T-cell (primary cell): Measurements from ENCODE around the gene CBX5. TPM values are rescaled to one million over a fixed set of nuclear protein-coding genes. Genes with fewer than 3 reads are reported as not detected.
"Not testable (repeated sequence)": the region's sequence is repeated elsewhere in the genome, so short reads cannot be mapped to it uniquely, and the experiment has no call there.

Experiments used
- ATAC-seq, 4 experiments: fragments of 200-7000 bp in 3 of 4; fragments of 150-1000 bp in 1 of 4; cut with Tn5 transposase; replicated peaks in 1 of 4; 1 replicate in 3 of 4; 2 replicates in 1 of 4; pipeline ENCODE4 v1.10.0; 2021; ENCODE audit warnings: moderate library complexity in 3 of 4, mild to moderate bottlenecking in 2 of 4, moderate number of reproducible peaks in 1 of 4
- CTCF ChIA-PET, 2 donors: fragments of 300-600 bp; sonication (Branson Sonifier 250); formaldehyde crosslinking; loops; one replicate each; lab custom pipeline; 2022; ENCODE audit warnings: antibody characterized with exemption in 2 of 2; lab: Charles Lee
- POLR2A ChIA-PET, 2 donors: fragments of 300-600 bp; sonication (Branson Sonifier 250); formaldehyde crosslinking; loops; one replicate each; lab custom pipeline; 2022; ENCODE audit warnings: antibody characterized with exemption in 2 of 2; lab: Charles Lee
- DNase-seq, 35 experiments: peaks; one replicate each; pipeline versions ENCODE4 v3.0.0 to v3.0.0-alpha.2; 2013 to 2023
- H3K27ac ChIP-seq: one replicate; pipeline ENCODE4 v1.5.1; 2013; ENCODE audit warnings: low read length
- H3K27me3 ChIP-seq, 2 experiments: replicated peaks in 1 of 2; 1 replicate in 1 of 2; 2 replicates in 1 of 2; pipeline versions ENCODE4 v1.6.1 to v1.7.0; 2013; ENCODE audit warnings: low read length in 1 of 2, mixed read lengths in 1 of 2; ENCODE audit not compliant: control insufficient read depth in 2 of 2, insufficient read depth in 2 of 2; ENCODE audit errors: extremely low read depth in 1 of 2
- H3K36me3 ChIP-seq, 2 donors: 1 replicate in 1 of 2; 2 replicates in 1 of 2; pipeline versions ENCODE4 v1.6.1 to v1.7.0; 2013; ENCODE audit warnings: low read length in 1 of 2; ENCODE audit not compliant: control insufficient read depth in 2 of 2, insufficient read depth in 1 of 2; ENCODE audit errors: extremely low read depth in 1 of 2
- H3K4me1 ChIP-seq, 2 experiments: 1 replicate in 1 of 2; 2 replicates in 1 of 2; pipeline versions ENCODE4 v1.6.1 to v1.7.0; 2013; ENCODE audit warnings: low read length in 2 of 2, mixed read lengths in 1 of 2; ENCODE audit not compliant: insufficient read depth in 2 of 2, control insufficient read depth in 1 of 2; ENCODE audit errors: extremely low read depth in 1 of 2
- H3K4me3 ChIP-seq, 2 donors: 1 replicate in 1 of 2; 2 replicates in 1 of 2; pipeline versions ENCODE4 v1.5.1 to v1.7.0; 2013; ENCODE audit warnings: mild to moderate bottlenecking in 2 of 2, low read length in 1 of 2, moderate library complexity in 1 of 2; ENCODE audit not compliant: control insufficient read depth in 1 of 2; ENCODE audit errors: extremely low read depth in 1 of 2
- H3K9me3 ChIP-seq: 2 replicates; pipeline ENCODE4 v1.7.0; 2013
- H3K27ac Mint-ChIP-seq, 2 donors: one replicate each; pipeline ENCODE4 v1.8.0; 2020 to 2021; ENCODE audit warnings: mild to moderate bottlenecking in 2 of 2, mixed read lengths in 2 of 2
- H3K27me3 Mint-ChIP-seq, 2 donors: one replicate each; pipeline ENCODE4 v1.8.0; 2021 to 2022; ENCODE audit warnings: mixed read lengths in 2 of 2
- H3K36me3 Mint-ChIP-seq: one replicate; pipeline ENCODE4 v1.8.0; 2021; ENCODE audit warnings: mixed read lengths
- H3K4me1 Mint-ChIP-seq, 3 donors: one replicate each; pipeline ENCODE4 v1.8.0; 2020 to 2022; ENCODE audit warnings: mixed read lengths in 3 of 3, mild to moderate bottlenecking in 1 of 3
- H3K4me3 Mint-ChIP-seq, 3 donors: one replicate each; pipeline ENCODE4 v1.8.0; 2020 to 2022; ENCODE audit warnings: mild to moderate bottlenecking in 3 of 3, mixed read lengths in 3 of 3, moderate library complexity in 3 of 3
- H3K9me3 Mint-ChIP-seq, 3 donors: one replicate each; pipeline ENCODE4 v1.8.0; 2020 to 2022; ENCODE audit warnings: mixed read lengths in 3 of 3
- WGBS: methylation state at CpG from one replicate; pipeline ENCODE4 v1.1.5; 2013; ENCODE audit warnings: missing lambda C conversion rate; ENCODE audit not compliant: insufficient coverage; 5-methylcytosine and 5-hydroxymethylcytosine counted together
- total RNA-seq, 35 experiments: library from RNA in 6 of 35; stranded (reverse) in 6 of 35; fragments of 120-200 nt in 1 of 35; gene quantifications; one replicate each; pipeline versions ENCODE4 v1.2.1 to v1.2.4 and lab custom pipeline; 2013 to 2026

The CBX5 gene
- total RNA-seq, 5 donors from 2014 or later (not counting 1 experiment from before 2014, with no cell fraction given), result 43.8 to 54.5 (median 47.1) TPM

DNA sequence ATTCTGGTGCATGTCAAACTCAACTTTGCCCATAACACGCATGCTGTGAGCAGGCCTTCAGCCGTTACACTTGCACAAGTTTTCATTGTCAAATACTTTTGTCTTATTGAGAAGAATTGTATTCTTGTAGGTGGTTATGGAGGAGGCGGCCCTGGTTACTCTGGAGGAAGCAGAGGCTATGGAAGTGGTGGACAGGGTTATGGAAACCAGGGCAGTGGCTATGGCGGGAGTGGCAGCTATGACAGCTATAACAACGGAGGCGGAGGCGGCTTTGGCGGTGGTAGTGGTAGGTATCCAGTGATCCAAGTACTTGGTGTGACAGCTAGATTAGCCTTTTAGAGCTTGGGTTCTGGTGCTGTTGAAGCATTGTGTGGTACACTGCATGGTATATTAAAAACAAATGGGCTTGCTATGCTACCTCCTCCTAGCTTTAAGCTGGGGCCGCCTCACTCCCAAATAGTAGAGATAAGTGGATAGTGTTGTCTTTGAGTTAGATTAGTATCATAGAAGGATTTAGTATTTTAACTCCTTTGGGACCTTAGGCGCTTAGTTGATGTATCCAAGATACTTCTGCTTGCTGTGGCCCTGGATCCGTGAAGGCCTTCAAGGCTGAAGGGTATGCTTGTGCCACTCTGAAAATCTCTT lies 3.1 kb upstream of the CBX5 start:
- ChIA-PET POLR2A (interaction anchor here (0.6 to 1.1 kb wide), 4 partner anchors 19 to 267 kb away, joined by 3 to 9 read pairs (median 4); partner anchors contain the start of gene COPZ1 (in 1 of the 2)), CTCF (interaction anchor here (0.5 to 2.3 kb wide), 4 partner anchors 10 to 580 kb away, joined by 3 to 12 read pairs (median 5); partner anchors contain the start of gene COPZ1 (in 1 of the 2))
- peak overlapping the region; percentile 35 for H3K27ac ChIP-seq
- WGBS, result 11% methylated on average over 7 of the region's 11 CpGs
- H3K27me3 ChIP-seq, result no peaks in the 10 kb centered on the region
- H3K4me3 Mint-ChIP-seq, result no peak overlapping the region
- no peaks in the 10 kb centered on the region for H3K27me3 Mint-ChIP-seq
- H3K9me3 Mint-ChIP-seq, result no peaks in the 10 kb centered on the region
- peak overlapping the region; percentile 4 to 35 for H3K4me3 ChIP-seq
- H3K36me3 ChIP-seq, result peaks cover 0 to 64% of the 10 kb centered on the region in 2 donors
- H3K36me3 Mint-ChIP-seq, result peaks cover 27% of the 10 kb centered on the region
- no peak overlapping the region for H3K27ac Mint-ChIP-seq
- no peak for ATAC-seq
- H3K9me3 ChIP-seq, result no peaks in the 10 kb centered on the region
- peaks cover 31 to 42% of the 10 kb centered on the region in 2 experiments for H3K4me1 ChIP-seq
- no peak for DNase-seq
- peaks cover 7 to 60% (median 10%) of the 10 kb centered on the region in 3 donors for H3K4me1 Mint-ChIP-seq

DNA sequence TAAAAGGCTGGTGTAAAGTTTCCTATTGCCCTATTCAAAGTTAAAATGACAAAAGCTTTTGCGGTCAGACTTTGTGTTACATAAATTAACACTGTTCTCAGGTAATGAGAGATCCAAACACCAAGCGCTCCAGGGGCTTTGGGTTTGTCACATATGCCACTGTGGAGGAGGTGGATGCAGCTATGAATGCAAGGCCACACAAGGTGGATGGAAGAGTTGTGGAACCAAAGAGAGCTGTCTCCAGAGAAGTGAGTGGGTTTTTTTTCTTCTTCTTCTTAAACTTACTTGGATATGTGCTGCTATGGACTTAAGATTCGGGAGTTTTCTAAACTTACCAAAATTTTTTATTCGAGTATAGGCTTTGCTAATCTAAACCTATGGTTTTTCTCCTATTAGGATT lies 1.8 kb upstream of the CBX5 start:
- not testable (repeated sequence) for H3K9me3 Mint-ChIP-seq, H3K27me3 ChIP-seq, DNase-seq, H3K27me3 Mint-ChIP-seq, H3K4me3 Mint-ChIP-seq, H3K27ac Mint-ChIP-seq, H3K9me3 ChIP-seq, ATAC-seq
- no CpG with 5 or more reads among the region's 4 CpGs for WGBS
- peaks cover 33 to 54% of the 10 kb centered on the region in 2 experiments for H3K4me1 ChIP-seq
- ChIA-PET POLR2A (interaction anchor here (0.5 to 2.9 kb wide), 6 partner anchors 9 to 662 kb away, joined by 3 to 39 read pairs (median 14); partner anchors contain the start of gene COPZ1 (in 2 of the 2)), CTCF (interaction anchor here (0.5 to 3.2 kb wide), 7 partner anchors 10 to 87 kb away, joined by 3 to 68 read pairs (median 4); partner anchors contain the start of gene COPZ1 (in 1 of the 2))
- peak overlapping the region; percentile 78 for H3K4me3 ChIP-seq
- Mint-ChIP-seq H3K36me3 (peaks cover 15% of the 10 kb centered on the region), H3K4me1 (peaks cover 3 to 55% (median 11%) of the 10 kb centered on the region in 3 donors)
- peak overlapping the region; percentile 89 for H3K27ac ChIP-seq
- peaks cover 0 to 50% of the 10 kb centered on the region in 2 donors for H3K36me3 ChIP-seq

DNA sequence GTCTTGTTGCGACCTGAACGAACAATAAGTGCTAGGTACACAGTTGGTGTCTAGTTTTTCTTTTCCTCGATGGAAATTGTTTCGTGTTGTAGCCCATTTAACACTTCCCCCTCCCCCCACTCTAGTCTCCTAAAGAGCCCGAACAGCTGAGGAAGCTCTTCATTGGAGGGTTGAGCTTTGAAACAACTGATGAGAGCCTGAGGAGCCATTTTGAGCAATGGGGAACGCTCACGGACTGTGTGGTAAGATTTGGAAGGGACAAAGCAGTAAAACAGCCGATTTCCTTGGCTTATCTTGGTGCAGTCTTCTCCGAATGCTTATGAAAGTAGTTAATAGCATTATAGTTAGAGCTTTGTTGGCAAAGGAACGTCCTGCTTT lies 1.3 kb upstream of the CBX5 start:
- Mint-ChIP-seq H3K36me3 (peaks cover 11% of the 10 kb centered on the region), H3K4me1 (peaks cover 6 to 56% (median 12%) of the 10 kb centered on the region in 3 donors)
- H3K27ac Mint-ChIP-seq, H3K9me3 Mint-ChIP-seq, H3K4me3 Mint-ChIP-seq, H3K27me3 Mint-ChIP-seq, ATAC-seq, H3K9me3 ChIP-seq, H3K27me3 ChIP-seq: not testable (repeated sequence)
- H3K4me3 ChIP-seq, result peak overlapping the region; percentile 78
- 0% methylated on average over 3 of the region's 10 CpGs for WGBS
- peak in 1 of 35 experiments; percentile 13 for DNase-seq
- ChIA-PET POLR2A (interaction anchor here (0.5 to 2.9 kb wide), 5 partner anchors 9 to 662 kb away, joined by 3 to 39 read pairs (median 16); partner anchors contain the start of gene COPZ1 (in 2 of the 2)), CTCF (interaction anchor here (0.5 to 3.2 kb wide), 7 partner anchors 10 to 87 kb away, joined by 3 to 68 read pairs (median 4); partner anchors contain the start of gene COPZ1 (in 1 of the 2))
- peaks cover 0 to 46% of the 10 kb centered on the region in 2 donors for H3K36me3 ChIP-seq
- peak overlapping the region; percentile 89 for H3K27ac ChIP-seq
- H3K4me1 ChIP-seq, result peaks cover 35 to 54% of the 10 kb centered on the region in 2 experiments

DNA sequence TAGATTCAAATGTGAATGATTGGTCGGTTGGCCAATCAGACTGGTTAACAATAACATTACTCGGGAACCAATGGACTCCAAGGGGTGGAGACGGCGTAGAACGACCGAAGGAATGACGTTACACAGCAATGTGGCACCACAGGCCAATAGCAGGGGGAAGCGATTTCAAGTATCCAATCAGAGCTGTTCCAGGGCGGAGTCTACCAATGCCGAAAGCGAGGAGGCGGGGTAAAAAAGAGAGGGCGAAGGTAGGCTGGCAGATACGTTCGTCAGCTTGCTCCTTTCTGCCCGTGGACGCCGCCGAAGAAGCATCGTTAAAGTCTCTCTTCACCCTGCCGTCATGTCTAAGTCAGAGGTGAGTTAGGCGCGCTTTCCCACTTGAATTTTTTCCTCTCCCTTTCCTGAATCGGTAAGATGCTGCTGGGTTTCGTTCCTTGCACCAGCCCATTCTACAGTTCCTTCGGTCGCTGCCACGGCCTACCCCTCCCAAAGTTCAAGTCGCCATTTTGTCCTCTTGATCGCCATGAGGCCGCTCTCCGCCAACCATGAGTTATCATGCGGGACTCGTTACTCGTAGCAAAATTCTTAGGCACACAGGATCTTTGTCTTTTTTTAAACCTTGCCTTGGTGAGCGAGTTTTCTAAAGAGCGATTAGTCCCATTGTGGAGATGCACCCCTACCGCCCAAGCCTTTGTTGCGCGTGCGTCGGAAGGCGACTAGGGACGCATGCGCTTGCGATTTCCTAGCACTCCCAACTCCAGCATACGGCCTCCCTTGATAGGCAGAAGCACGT lies 742 bp upstream of the CBX5 start, which contains the start of gene HNRNPA1:
HNRNPA1 (plus strand) TSS at position 259 of the 793 bp plus-strand sequence; CDS start at position 341, 82 bp downstream.
- H3K27ac Mint-ChIP-seq, result no peak within 1 kb of the TSS
- H3K36me3 ChIP-seq, result peaks cover 0 to 40% of the 10 kb centered on the region in 2 donors
- H3K4me1 ChIP-seq, result peaks cover 35 to 51% of the 10 kb centered on the region in 2 experiments
- CTCF ChIA-PET, result interaction anchor here (0.6 to 3.2 kb wide), 11 partner anchors 11 to 133 kb away, joined by 3 to 68 read pairs (median 4); partner anchors contain the start of gene COPZ1 (in 1 of the 2)
- peak within 1 kb of the TSS; percentile 78 to 87 for H3K4me3 ChIP-seq
- H3K36me3 Mint-ChIP-seq, result peaks cover 7% of the 10 kb centered on the region
- H3K9me3 ChIP-seq, result no peaks in the 10 kb centered on the region
- no peaks in the 10 kb centered on the region for H3K9me3 Mint-ChIP-seq
- ATAC-seq (peak; percentile 84 to 88 (median 86)), DNase-seq (peak; percentile 79 to 99 (median 95))
- H3K27me3 ChIP-seq, result no peaks in the 10 kb centered on the region
- H3K4me1 Mint-ChIP-seq, result peaks cover 12 to 55% (median 18%) of the 10 kb centered on the region in 3 donors
- under 1% methylated on average over 40 of the region's 48 CpGs for WGBS
- POLR2A ChIA-PET, result interaction anchor here (0.6 to 2.9 kb wide), 12 partner anchors 8 to 780 kb away, joined by 3 to 39 read pairs (median 3); partner anchors contain the start of genes COPZ1 (in 2 of the 2) and TARBP2 (in 1 of the 2)
- no peaks in the 10 kb centered on the region for H3K27me3 Mint-ChIP-seq
- H3K4me3 Mint-ChIP-seq, result no peak within 1 kb of the TSS
- peak within 1 kb of the TSS; percentile 98 for H3K27ac ChIP-seq

DNA sequence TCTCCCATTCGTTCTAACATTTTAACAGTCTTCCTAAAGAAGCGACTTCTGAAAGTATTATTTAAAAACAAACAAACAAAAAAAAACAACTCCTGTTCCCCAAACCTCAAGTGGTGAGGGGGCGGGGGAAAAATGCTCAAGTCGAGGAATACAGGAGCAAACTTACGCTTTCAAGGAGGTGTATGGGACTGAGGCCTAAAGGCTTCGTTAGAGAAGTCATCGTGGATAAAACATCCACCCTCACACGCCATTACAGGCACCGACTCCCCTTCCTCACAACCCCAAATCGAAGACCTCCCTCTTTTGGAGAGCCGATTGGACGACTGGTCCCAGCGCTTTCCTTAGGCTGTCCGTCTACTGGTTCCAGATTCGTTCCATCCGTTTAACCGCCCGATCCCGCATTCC lies 693 bp downstream of the CBX5 start:
- DNase-seq (no peak), ATAC-seq (no peak)
- CTCF ChIA-PET, result interaction anchor here (0.5 to 3.2 kb wide), 8 partner anchors 13 to 522 kb away, joined by 3 to 68 read pairs (median 7); partner anchors contain the start of gene COPZ1 (in 1 of the 2)
- Histone ChIP-seq H3K27me3 (no peaks in the 10 kb centered on the region), H3K36me3 (peaks cover 0 to 31% of the 10 kb centered on the region in 2 donors), H3K4me1 (peaks cover 35 to 48% of the 10 kb centered on the region in 2 experiments), H3K9me3 (no peaks in the 10 kb centered on the region), H3K4me3 (peak overlapping the region; percentile 78 to 87), H3K27ac (peak overlapping the region; percentile 98)
- H3K9me3 Mint-ChIP-seq, result no peaks in the 10 kb centered on the region
- H3K4me1 Mint-ChIP-seq, result peaks cover 27 to 49% (median 27%) of the 10 kb centered on the region in 3 donors
- 0% methylated on average over 11 of the region's 19 CpGs for WGBS
- POLR2A ChIA-PET, result interaction anchor here (2.5 to 2.9 kb wide), 3 partner anchors 46 to 80 kb away, joined by 16 to 39 read pairs (median 18); partner anchors contain the start of gene COPZ1 (in 2 of the 2)
- no peak overlapping the region for H3K27ac Mint-ChIP-seq
- H3K27me3 Mint-ChIP-seq, result no peaks in the 10 kb centered on the region
- no peak overlapping the region for H3K4me3 Mint-ChIP-seq
- H3K36me3 Mint-ChIP-seq, result no peaks in the 10 kb centered on the region
